ENCODE measurements around the gene UBASH3B.

UBASH3B gene

GRCh38 chr11:122647736-122648275, 7.7 kb upstream of the UBASH3B start:
- DNase-seq = no peak

GRCh38 chr11:122649116-122649515, 6.4 kb upstream of the UBASH3B start:
- DNase-seq = no peak

GRCh38 chr11:122650619-122651018, 4.9 kb upstream of the UBASH3B start:
- DNase-seq = no peak

- no peak for DNase-seq
These were observed 3.0 kb upstream of the UBASH3B start for GRCh38 chr11:122652495-122652894.

- no peak for DNase-seq
These were observed 1.5 kb upstream of the UBASH3B start for GRCh38 chr11:122653916-122654585.

- peak; percentile 34 for DNase-seq
These were observed 630 bp downstream of the UBASH3B start for GRCh38 chr11:122656073-122656630.

- DNase-seq = peak; percentile 30
These were observed 1.1 kb downstream of the UBASH3B start for GRCh38 chr11:122656631-122657101.

- DNase-seq = no peak
These were observed 4.4 kb downstream of the UBASH3B start for GRCh38 chr11:122659676-122660554.

GRCh38 chr11:122661182-122661945, 5.8 kb downstream of the UBASH3B start:
- DNase-seq = no peak

- DNase-seq = no peak
These were observed 7.7 kb downstream of the UBASH3B start for GRCh38 chr11:122663056-122663740.

GRCh38 chr11:122663764-122664163, 8.2 kb downstream of the UBASH3B start:
- DNase-seq = no peak

- DNase-seq = no peak
These were observed 8.7 kb downstream of the UBASH3B start for GRCh38 chr11:122664188-122664587.

- DNase-seq = no peak
These were observed 10.3 kb downstream of the UBASH3B start for GRCh38 chr11:122665861-122666260.

- no peak for DNase-seq
These were observed 11.2 kb downstream of the UBASH3B start for GRCh38 chr11:122666743-122667142.

GRCh38 chr11:122668562-122669090, 13.1 kb downstream of the UBASH3B start:
- DNase-seq = no peak

- no peak for DNase-seq
These were observed 14.6 kb downstream of the UBASH3B start for GRCh38 chr11:122670131-122670530.

GRCh38 chr11:122671400-122671891, 15.9 kb downstream of the UBASH3B start:
- DNase-seq = no peak

- no peak for DNase-seq
These were observed 17.4 kb downstream of the UBASH3B start for GRCh38 chr11:122672892-122673291.

GRCh38 chr11:122673701-122674100, 18.2 kb downstream of the UBASH3B start:
- no peak for DNase-seq

- DNase-seq = no peak
These were observed 21.1 kb downstream of the UBASH3B start for GRCh38 chr11:122676638-122677037.

- DNase-seq = no peak
These were observed 21.7 kb downstream of the UBASH3B start for GRCh38 chr11:122677256-122677655.

GRCh38 chr11:122678406-122678805, 22.9 kb downstream of the UBASH3B start:
- no peak for DNase-seq

Data from CD4-positive, alpha-beta T cell treated with Interferon gamma for 1 hour (primary cell).